ACHN (cell line): Measurements from ENCODE around the gene ST7.

ENCODE experiments used
- DNase-seq: peaks from one replicate; pipeline ENCODE4 v3.0.0-alpha.2; 2015
- in situ Hi-C: cut with HindIII; loops from 2 replicates; pipeline ENCODE4 v1.10.0; 2017; ENCODE audit warnings: low sequenced_read_pairs, low pct_ligation_motif_present, low pct_unique_long_range_greater_than_20kb

Gene ST7

GRCh38 chr7:117279203-117279602 lies 325.9 kb downstream of the ST7 start:
- DNase-seq: no peak
- in situ Hi-C loops: no loop called here
